NCI-H82 treated with DMSO at 0.1 percent for 48 hours (cell line): Measurements from ENCODE around the gene EDNRA.
A peak's percentile ranks its signal among the peaks of the same experiment; 100 is the strongest.

ENCODE experiments used
- DNase-seq: peaks from one replicate; lab custom pipeline; 2025; ENCODE audit not compliant: unreplicated experiment; lab: John Stamatoyannopoulos, UW

Gene EDNRA

DNA sequence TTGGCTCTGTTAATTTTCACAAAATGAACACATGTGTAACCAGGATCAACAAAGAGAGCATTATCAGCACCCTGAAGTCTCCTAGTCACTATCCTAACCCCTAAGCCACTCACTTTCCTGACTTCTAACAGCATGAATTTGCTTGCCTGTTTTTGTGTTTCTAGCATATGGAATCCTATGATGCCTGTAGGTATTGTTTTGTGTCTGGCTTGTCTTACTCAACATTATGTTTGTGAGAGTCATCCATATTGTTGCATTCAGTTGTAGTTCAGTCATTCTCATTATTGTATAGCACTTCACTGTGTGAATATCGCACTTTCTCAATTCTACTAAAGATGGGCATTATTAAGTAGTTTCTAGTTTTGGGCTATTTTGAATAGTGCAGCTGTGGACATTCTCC lies 15.6 kb downstream of the EDNRA start:
- no peak for DNase-seq

- DNase-seq: no peak
Observed at GRCh38 chr4:147498031-147498660, 17.2 kb downstream of the EDNRA start.

- DNase-seq: no peak
Observed at GRCh38 chr4:147508346-147508745, 27.4 kb downstream of the EDNRA start.

GRCh38 chr4:147509386-147509785 lies 28.5 kb downstream of the EDNRA start:
- no peak for DNase-seq

DNA sequence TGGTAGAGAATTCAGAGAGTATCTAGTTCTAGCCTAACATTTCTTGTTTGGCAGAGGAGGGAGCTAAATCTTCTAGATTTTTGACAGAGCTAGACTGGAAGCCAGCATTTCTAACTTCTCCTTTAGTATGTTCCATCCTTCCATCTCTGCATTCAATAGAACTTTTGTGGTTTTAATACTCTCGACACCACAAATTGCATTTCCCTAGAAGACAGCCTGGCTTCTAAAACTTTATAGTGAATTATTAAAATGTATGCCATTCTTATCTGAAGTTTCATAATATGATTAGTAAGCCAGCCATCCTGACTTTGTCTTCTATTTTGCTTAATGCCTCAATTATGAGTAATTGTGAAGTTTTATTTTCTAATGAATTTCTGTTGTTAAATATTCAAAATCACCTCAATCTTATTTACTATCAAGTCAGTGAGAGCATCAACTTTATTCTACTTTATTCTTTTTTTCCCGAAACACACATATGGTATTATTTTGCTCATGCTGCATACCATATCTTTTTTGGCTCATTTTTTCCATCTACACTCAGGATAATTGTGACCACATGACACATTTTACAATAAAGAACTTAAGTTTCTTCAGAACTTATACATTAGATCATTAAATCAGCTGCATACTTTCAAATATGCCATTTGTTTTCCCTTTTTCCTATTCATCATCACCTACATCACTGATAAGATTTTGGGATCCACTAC lies 30.2 kb downstream of the EDNRA start:
- no peak for DNase-seq

DNA sequence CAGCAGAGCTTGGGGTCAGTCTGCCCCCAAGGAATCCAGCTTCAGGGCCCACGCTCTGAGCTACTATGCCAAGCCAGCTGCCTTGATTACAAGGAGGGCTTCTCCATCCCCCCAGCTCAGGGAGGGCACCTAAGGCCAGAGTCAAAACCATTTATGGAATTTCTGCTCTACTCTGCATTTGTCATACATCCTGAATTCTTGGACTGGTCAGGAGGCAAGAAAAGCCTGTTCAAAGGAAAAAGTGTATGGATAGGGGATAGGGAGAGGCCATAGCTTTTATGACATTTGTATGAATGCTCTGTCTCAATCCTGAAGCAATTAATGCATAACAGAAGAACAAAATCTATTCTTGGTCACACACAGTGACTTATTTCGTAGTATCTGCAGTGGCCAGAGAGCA lies 32.2 kb downstream of the EDNRA start:
- no peak for DNase-seq

- DNase-seq: no peak
Observed at GRCh38 chr4:147513952-147514351, 33.1 kb downstream of the EDNRA start.

- DNase-seq: no peak
Observed at GRCh38 chr4:147515220-147515936, 34.5 kb downstream of the EDNRA start.

- DNase-seq: no peak
Observed at GRCh38 chr4:147516133-147516532, 35.2 kb downstream of the EDNRA start.

DNA sequence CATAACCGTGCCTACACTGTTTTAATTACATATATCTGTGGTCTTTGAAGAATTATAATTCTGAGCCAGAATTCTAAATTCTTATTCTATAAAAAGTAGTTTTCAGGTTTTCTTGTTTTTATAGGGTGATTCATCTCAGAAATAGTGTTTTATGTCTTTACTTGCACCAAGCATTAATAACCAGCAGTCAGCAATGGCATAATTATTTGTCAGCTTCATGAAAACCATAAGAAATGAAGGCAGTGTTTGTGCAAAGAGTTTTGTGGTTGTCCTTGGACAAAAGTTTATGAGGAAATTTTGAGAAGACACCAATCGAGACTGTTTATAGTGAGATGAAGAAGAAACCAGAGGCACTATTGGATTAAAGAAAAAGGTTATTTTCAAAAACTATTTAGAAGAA lies 37.2 kb downstream of the EDNRA start:
- DNase-seq: no peak

DNA sequence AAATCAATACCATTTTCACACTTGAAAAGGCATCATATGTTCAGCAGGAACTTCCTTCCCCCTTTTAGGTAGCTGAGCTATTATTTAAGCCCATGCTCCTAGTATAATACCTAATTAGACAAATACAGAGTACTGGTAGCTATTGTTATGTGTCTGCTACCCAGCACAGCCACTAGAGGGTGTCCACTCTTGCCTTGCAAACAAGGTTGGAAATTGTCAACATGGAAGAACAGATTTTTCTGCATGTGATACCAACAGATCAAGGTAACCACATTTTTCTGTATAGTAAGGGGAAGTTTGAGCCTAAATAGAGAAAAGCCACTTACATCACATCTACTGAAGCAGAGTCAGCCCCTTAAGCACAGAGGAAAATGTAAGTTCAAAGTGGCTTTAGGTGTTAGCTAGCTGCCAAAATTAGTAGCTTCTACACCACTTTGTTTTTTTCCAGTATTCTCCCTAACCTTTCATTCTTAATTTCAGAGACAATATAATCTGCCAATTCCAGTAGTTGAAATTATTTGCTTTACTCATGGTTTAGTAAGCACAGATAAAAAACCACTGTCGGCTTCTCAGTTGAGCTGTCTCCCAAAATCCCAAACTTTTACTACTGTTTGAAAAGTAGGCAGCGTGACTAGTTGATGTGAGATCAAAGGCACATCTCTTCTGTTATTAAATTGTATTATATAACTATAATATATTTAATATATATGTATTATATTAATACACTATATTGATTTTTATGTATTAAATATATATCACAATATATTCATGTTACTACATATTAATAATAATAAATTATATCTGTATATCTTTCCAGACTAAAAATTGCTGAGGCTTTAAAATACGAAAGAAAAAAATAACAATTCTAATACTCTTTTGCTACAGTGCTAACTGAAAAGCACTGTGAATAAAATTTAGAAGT lies 38.2 kb downstream of the EDNRA start:
- DNase-seq: peak; percentile 36

DNA sequence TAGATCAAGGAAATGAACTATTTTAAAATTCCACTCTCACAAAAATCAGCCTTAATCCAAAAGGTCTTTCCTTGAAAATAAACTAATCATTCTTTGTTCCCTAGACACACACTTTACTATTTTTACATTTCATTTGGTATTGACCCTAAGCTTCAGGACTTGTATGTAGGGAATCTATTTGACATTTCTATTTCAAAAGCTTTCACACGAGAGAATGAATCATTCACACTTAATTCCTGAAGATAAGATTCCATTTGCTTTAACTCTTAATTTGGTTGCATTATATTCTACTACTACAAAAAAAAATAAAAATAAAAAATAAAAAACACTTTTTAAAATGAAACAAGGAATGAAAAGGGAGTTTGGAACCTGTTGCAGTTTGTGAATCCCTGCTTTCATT lies 43.7 kb downstream of the EDNRA start:
- no peak for DNase-seq

- no peak for DNase-seq
Observed at GRCh38 chr4:147525494-147526271, 44.8 kb downstream of the EDNRA start.

DNA sequence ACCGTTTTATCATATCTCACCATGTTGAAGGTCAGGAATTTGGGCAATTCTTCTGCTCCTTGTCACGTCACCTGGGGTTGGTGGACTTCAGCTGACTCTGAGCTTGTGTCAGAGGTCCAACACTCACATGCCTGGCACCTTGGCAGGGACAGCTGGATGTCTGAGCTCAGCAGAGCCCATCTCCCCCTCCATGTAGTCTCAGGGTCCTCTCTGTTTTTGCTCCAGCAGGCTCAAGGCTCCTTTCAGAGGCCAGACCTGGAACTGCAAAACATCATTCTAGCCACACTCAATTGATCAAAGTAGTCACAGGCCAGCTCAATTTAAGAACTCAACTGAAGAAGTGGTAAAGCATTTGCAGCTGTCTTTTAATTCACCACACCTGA lies 45.4 kb downstream of the EDNRA start:
- DNase-seq: no peak

DNA sequence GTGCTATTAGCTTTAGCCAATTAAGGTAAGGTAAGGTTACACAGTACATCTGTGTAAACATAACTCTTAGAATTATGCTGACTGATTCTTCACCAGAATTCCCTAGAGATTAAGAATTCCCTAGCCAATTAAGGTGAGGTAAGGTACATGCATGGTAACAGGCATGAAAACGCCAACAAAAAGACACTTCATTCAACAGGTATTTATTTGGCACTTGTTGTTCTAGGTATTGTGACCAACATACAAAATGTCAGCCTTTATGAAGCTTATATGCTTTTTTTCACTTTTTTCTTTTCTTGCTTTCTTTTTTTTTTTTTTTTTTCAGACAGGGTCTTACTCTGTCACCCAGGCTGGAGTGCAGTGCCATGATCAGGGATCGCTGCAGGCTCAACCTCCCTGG lies 47.2 kb downstream of the EDNRA start:
- DNase-seq: no peak

- no peak for DNase-seq
Observed at GRCh38 chr4:147530134-147530533, 49.2 kb downstream of the EDNRA start.

GRCh38 chr4:147530723-147531122 lies 49.8 kb downstream of the EDNRA start:
- DNase-seq: no peak

GRCh38 chr4:147532896-147533295 lies 52.0 kb downstream of the EDNRA start:
- DNase-seq: no peak

DNA sequence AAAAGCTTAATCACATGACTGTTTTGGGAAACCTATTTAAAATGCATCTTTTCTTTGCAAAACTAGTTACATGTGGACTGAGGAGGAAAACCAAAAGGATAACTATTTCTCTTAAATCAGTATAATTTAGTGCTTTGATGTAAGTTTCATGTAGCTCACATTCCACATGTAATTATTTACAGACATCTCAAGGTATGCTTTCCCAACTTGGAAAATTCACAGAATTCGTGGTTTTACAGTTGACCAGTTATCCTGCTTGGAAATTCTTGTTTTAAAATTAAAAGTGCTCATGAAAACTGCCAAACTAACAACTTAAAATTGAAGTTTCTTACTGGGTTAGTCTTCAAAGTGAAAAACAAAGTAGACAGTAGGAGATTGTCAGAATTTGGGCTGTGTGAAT lies 52.4 kb downstream of the EDNRA start:
- no peak for DNase-seq

- no peak for DNase-seq
Observed at GRCh38 chr4:147535124-147535523, 54.2 kb downstream of the EDNRA start.

DNA sequence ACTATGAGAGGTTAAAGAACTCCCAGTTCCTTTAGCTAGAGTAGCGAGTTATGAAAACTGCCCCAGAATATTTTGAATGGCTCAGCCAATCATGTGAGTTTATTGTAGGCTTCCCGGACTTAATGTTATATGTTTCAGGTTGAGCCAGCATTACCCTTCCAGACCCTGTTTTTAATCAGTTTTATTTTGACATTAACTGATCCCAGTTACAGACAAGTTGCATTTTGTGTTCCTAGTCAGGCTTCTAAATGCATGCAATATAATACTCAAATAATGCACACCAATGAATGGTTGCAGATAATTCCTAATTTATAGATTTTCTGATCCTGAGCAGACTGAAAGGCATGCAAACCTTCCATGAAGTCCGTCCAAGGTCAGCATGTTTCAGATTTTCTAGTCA lies 57.8 kb downstream of the EDNRA start:
- no peak for DNase-seq
